ENCODE measurements around the gene OR1N2. TPM values are rescaled to one million over a fixed set of nuclear protein-coding genes. Genes with fewer than 3 reads are reported as not detected.
"Not testable (repeated sequence)": the region's sequence is repeated elsewhere in the genome, so short reads cannot be mapped to it uniquely, and the experiment has no call there.

OR1N2 gene
- total RNA-seq, 1 donor from 2014 or later, result not detected

- no peak for DNase-seq (ENCODE audit: low read depth)
- no peak overlapping the region for H3K4me3 ChIP-seq (ENCODE audit: low read depth, low read length)
- H3K27me3 ChIP-seq (ENCODE audit: control insufficient read depth, insufficient read depth, low read length), result no peaks in the 10 kb centered on the region
- TF ChIP-seq CTCF (IDR thresholded peaks at IDR 0.05; ENCODE audit: insufficient read depth, low read length, poor library complexity, severe bottlenecking), result no peak
- no peaks in the 10 kb centered on the region for H3K36me3 ChIP-seq (ENCODE audit: control insufficient read depth, insufficient read depth, low read length)
Measured at GRCh38 chr9:122579874-122580273, 27.0 kb downstream of the OR1N2 start.

DNA sequence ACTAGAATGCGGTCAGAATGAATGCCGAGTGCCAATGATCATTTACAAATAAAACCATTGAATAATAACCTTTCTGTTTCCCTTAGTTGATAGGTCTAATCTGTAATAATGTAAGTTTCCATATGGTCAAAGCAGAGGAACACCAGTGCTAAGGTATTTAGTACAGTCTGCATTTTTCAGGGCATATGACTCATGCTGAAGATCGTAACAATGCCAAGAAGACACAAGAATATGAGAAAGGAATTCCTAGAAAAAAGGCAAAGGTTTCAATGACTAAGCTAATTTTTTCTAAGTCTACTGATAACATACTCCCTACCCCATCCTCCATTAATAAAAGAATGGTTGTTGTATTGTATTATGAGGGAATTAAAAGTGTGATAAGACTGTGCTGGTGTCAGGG, 27.4 kb downstream of the OR1N2 start:
- no peak for TF ChIP-seq CTCF (IDR thresholded peaks at IDR 0.05; ENCODE audit: insufficient read depth, low read length, poor library complexity, severe bottlenecking)
- H3K4me3 ChIP-seq (ENCODE audit: low read depth, low read length), result no peak overlapping the region
- peak; percentile 9 for DNase-seq (ENCODE audit: low read depth)
- H3K36me3 ChIP-seq (ENCODE audit: control insufficient read depth, insufficient read depth, low read length), result no peaks in the 10 kb centered on the region
- H3K27me3 ChIP-seq (ENCODE audit: control insufficient read depth, insufficient read depth, low read length), result no peaks in the 10 kb centered on the region

DNA sequence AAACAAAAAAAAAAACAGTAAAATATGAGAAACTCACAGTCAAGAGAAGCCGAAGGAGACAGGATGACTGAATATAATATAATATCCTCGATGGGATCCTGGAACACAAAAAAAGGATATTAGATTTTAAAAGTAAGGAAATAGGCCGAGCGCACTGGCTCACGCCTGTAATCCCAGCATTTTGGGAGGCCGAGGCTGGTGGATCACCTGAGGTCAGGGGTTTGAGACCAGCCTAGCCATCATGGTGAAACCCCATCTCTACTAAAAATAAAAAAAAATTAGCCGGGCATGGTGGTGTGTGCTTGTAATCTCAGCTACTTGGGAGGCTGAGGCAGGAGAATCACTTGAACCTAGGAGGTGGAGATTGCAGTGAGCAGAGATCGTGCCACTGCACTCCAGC, 30.4 kb downstream of the OR1N2 start, which contains the start of gene OR1L8:
Gene OR1L8, minus strand, starts transcription at position 101 of the 400 bp plus-strand sequence. CDS start 14,907 bp downstream, outside the sequence.
- H3K27me3 ChIP-seq (ENCODE audit: control insufficient read depth, insufficient read depth, low read length); H3K4me3 ChIP-seq (ENCODE audit: low read depth, low read length); H3K36me3 ChIP-seq (ENCODE audit: control insufficient read depth, insufficient read depth, low read length); DNase-seq (ENCODE audit: low read depth): not testable (repeated sequence)

Other genes starting within 250 kb of the OR1N2 start
- 0.04 and 0.07 TPM in 2 replicates for gene PTGS1, start 182.1 kb upstream of the OR1N2 start, total RNA-seq
- gene OR1J1, start 75.2 kb upstream of the OR1N2 start, total RNA-seq, result not detected in 2 replicates
- not detected in 2 replicates for gene OR1J2, start 42.3 kb upstream of the OR1N2 start, total RNA-seq
- gene OR1J4, start 34.0 kb upstream of the OR1N2 start, total RNA-seq, result not detected in 2 replicates
- gene OR1N1, start 25.8 kb upstream of the OR1N2 start, total RNA-seq, result not detected in 2 replicates
- 0.67 TPM in 1 of 2 replicates, not detected in the other for gene OR1L8, start 30.3 kb downstream of the OR1N2 start, total RNA-seq
- not detected in 2 replicates for gene OR1Q1, start 61.6 kb downstream of the OR1N2 start, total RNA-seq
- not detected in 2 replicates for gene OR1B1, start 104.5 kb downstream of the OR1N2 start, total RNA-seq
- not detected in 2 replicates for gene OR1L1, start 108.6 kb downstream of the OR1N2 start, total RNA-seq
- not detected in 2 replicates for gene OR1L3, start 122.0 kb downstream of the OR1N2 start, total RNA-seq
- gene OR1L4, start 170.9 kb downstream of the OR1N2 start, total RNA-seq, result not detected in 2 replicates
- not detected in 2 replicates for gene OR1L6, start 189.2 kb downstream of the OR1N2 start, total RNA-seq
- not detected in 2 replicates for gene OR5C1, start 235.8 kb downstream of the OR1N2 start, total RNA-seq
- gene OR1K1, start 247.0 kb downstream of the OR1N2 start, total RNA-seq, result not detected in 2 replicates